Activated T-helper 1 cell treated with anti-CD3 and anti-CD28 coated beads, Interleukin-12 subunit alpha, Interleukin-12 subunit beta, Interleukin-2, Interleukin-4 antibody, amounts not matched to agents 30 ng/mL and 10 ng/mL and 1 ng/mL, durations not matched to agents 14 hours and 24 hours and 36 hours (primary cell): ENCODE measurements around the gene FBXO31. TPM values are rescaled to one million over a fixed set of nuclear protein-coding genes. Genes with fewer than 3 reads are reported as not detected.

ENCODE experiments used
- DNase-seq: peaks from one replicate; pipeline ENCODE4 v3.0.0; 2021; ENCODE audit warnings: low spot score
- H3K27ac Mint-ChIP-seq: one replicate; pipeline ENCODE4 v1.8.0; 2021; ENCODE audit warnings: mild to moderate bottlenecking, mixed read lengths
- H3K27me3 Mint-ChIP-seq: one replicate; pipeline ENCODE4 v1.8.0; 2022; ENCODE audit warnings: mild to moderate bottlenecking, moderate library complexity, mixed read lengths; ENCODE audit not compliant: insufficient read depth
- H3K36me3 Mint-ChIP-seq: one replicate; pipeline ENCODE4 v1.8.0; 2021; ENCODE audit warnings: low read depth, mixed read lengths
- H3K4me1 Mint-ChIP-seq: one replicate; pipeline ENCODE4 v1.8.0; 2021; ENCODE audit warnings: low read depth, mixed read lengths
- H3K4me3 Mint-ChIP-seq: one replicate; pipeline ENCODE4 v1.8.0; 2021; ENCODE audit warnings: mild to moderate bottlenecking, moderate library complexity, mixed read lengths
- H3K9me3 Mint-ChIP-seq: one replicate; pipeline ENCODE4 v1.8.0; 2021; ENCODE audit warnings: mixed read lengths
- intact Hi-C: fragments of 100-400 bp; cut with micrococcal nuclease; formaldehyde crosslinking; loops from one replicate; pipeline ENCODE4 v1.15.1; 2024
- total RNA-seq: library from RNA; stranded (reverse); gene quantifications from 2 replicates; pipeline ENCODE4 v1.2.3, GENCODE V29; 2022

Gene FBXO31
- total RNA-seq, 1 donor from 2014 or later = 41.3 TPM

GRCh38 chr16:87304951-87305350 is 78.6 kb downstream of the FBXO31 start:
- peaks cover 34% of the 10 kb centered on the region for H3K4me1 Mint-ChIP-seq
- no peak overlapping the region for H3K4me3 Mint-ChIP-seq
- peaks cover 3% of the 10 kb centered on the region for H3K9me3 Mint-ChIP-seq
- no peaks in the 10 kb centered on the region for H3K27me3 Mint-ChIP-seq
- intact Hi-C loops = loop anchor here (5.0 kb wide), 1 partner anchor 182 kb away; no protein-coding TSS in a partner anchor
- peaks cover 12% of the 10 kb centered on the region for H3K36me3 Mint-ChIP-seq
- H3K27ac Mint-ChIP-seq = peak overlapping the region; percentile 42
- no peak for DNase-seq

- H3K36me3 Mint-ChIP-seq = peaks cover 14% of the 10 kb centered on the region
- intact Hi-C loops = no loop called here
- H3K27ac Mint-ChIP-seq = peak overlapping the region; percentile 84
These were observed 79.5 kb downstream of the FBXO31 start for GRCh38 chr16:87303962-87304521.

GRCh38 chr16:87303431-87303930 is 80.1 kb downstream of the FBXO31 start:
- H3K4me3 Mint-ChIP-seq = peak overlapping the region; percentile 59
- H3K27me3 Mint-ChIP-seq = no peaks in the 10 kb centered on the region
- no peak for DNase-seq
- peaks cover 32% of the 10 kb centered on the region for H3K4me1 Mint-ChIP-seq
- peak overlapping the region; percentile 84 for H3K27ac Mint-ChIP-seq
- peaks cover 9% of the 10 kb centered on the region for H3K36me3 Mint-ChIP-seq
- H3K9me3 Mint-ChIP-seq = no peaks in the 10 kb centered on the region
- intact Hi-C loops = no loop called here

More at GRCh38 chr16:87303962-87304521, 79.5 kb downstream of the FBXO31 start:
- no peak for DNase-seq
- Mint-ChIP-seq H3K4me3 (no peak overlapping the region), H3K9me3 (peaks cover 3% of the 10 kb centered on the region), H3K27me3 (no peaks in the 10 kb centered on the region), H3K4me1 (peaks cover 37% of the 10 kb centered on the region)

- peaks cover 10% of the 10 kb centered on the region for H3K36me3 Mint-ChIP-seq
- peaks cover 24% of the 10 kb centered on the region for H3K4me1 Mint-ChIP-seq
- no peak for DNase-seq
- no peak overlapping the region for H3K27ac Mint-ChIP-seq
- no peak overlapping the region for H3K4me3 Mint-ChIP-seq
- intact Hi-C loops = loop anchor here (1.0 to 2.0 kb wide), 2 partner anchors 56 to 735 kb away; no protein-coding TSS in a partner anchor
- H3K27me3 Mint-ChIP-seq = no peaks in the 10 kb centered on the region
- no peaks in the 10 kb centered on the region for H3K9me3 Mint-ChIP-seq
These were observed 84.6 kb downstream of the FBXO31 start for GRCh38 chr16:87298857-87299465.

- peaks cover 15% of the 10 kb centered on the region for H3K4me1 Mint-ChIP-seq
- no peak overlapping the region for H3K4me3 Mint-ChIP-seq
- no peaks in the 10 kb centered on the region for H3K27me3 Mint-ChIP-seq
- peaks cover 7% of the 10 kb centered on the region for H3K36me3 Mint-ChIP-seq
- no peak overlapping the region for H3K27ac Mint-ChIP-seq
- DNase-seq = no peak
- intact Hi-C loops = loop anchor here (1.0 to 2.0 kb wide), 2 partner anchors 55 to 734 kb away; no protein-coding TSS in a partner anchor
- no peaks in the 10 kb centered on the region for H3K9me3 Mint-ChIP-seq
These were observed 85.5 kb downstream of the FBXO31 start for GRCh38 chr16:87297918-87298631.

GRCh38 chr16:87297407-87297806 is 86.2 kb downstream of the FBXO31 start:
- H3K4me1 Mint-ChIP-seq = peaks cover 10% of the 10 kb centered on the region
- no peak for DNase-seq
- peaks cover 8% of the 10 kb centered on the region for H3K36me3 Mint-ChIP-seq
- no peak overlapping the region for H3K4me3 Mint-ChIP-seq
- H3K9me3 Mint-ChIP-seq = peaks cover 3% of the 10 kb centered on the region
- no peaks in the 10 kb centered on the region for H3K27me3 Mint-ChIP-seq
- intact Hi-C loops = no loop called here
- H3K27ac Mint-ChIP-seq = no peak overlapping the region

- peaks cover 10% of the 10 kb centered on the region for H3K36me3 Mint-ChIP-seq
- H3K4me1 Mint-ChIP-seq = peaks cover 10% of the 10 kb centered on the region
- no peaks in the 10 kb centered on the region for H3K27me3 Mint-ChIP-seq
- no peak overlapping the region for H3K27ac Mint-ChIP-seq
- DNase-seq = no peak
- intact Hi-C loops = no loop called here
- H3K9me3 Mint-ChIP-seq = peaks cover 13% of the 10 kb centered on the region
- H3K4me3 Mint-ChIP-seq = no peak overlapping the region
These were observed 87.7 kb downstream of the FBXO31 start for GRCh38 chr16:87295661-87296531.

GRCh38 chr16:87295259-87295658 is 88.3 kb downstream of the FBXO31 start:
- Mint-ChIP-seq H3K27me3 (no peaks in the 10 kb centered on the region), H3K27ac (no peak overlapping the region), H3K4me3 (no peak overlapping the region), H3K4me1 (peaks cover 10% of the 10 kb centered on the region), H3K36me3 (peaks cover 10% of the 10 kb centered on the region), H3K9me3 (peaks cover 13% of the 10 kb centered on the region)
- intact Hi-C loops = no loop called here
- DNase-seq = no peak

GRCh38 chr16:87293990-87294389 is 89.6 kb downstream of the FBXO31 start:
- DNase-seq = no peak
- H3K4me3 Mint-ChIP-seq = no peak overlapping the region
- peaks cover 9% of the 10 kb centered on the region for H3K36me3 Mint-ChIP-seq
- H3K9me3 Mint-ChIP-seq = peaks cover 13% of the 10 kb centered on the region
- H3K4me1 Mint-ChIP-seq = peaks cover 6% of the 10 kb centered on the region
- intact Hi-C loops = no loop called here
- H3K27me3 Mint-ChIP-seq = no peaks in the 10 kb centered on the region
- no peak overlapping the region for H3K27ac Mint-ChIP-seq

GRCh38 chr16:87291944-87292343 is 91.6 kb downstream of the FBXO31 start:
- Mint-ChIP-seq H3K4me1 (peaks cover 6% of the 10 kb centered on the region), H3K9me3 (peaks cover 13% of the 10 kb centered on the region), H3K4me3 (no peak overlapping the region), H3K27me3 (no peaks in the 10 kb centered on the region), H3K36me3 (peaks cover 11% of the 10 kb centered on the region), H3K27ac (no peak overlapping the region)
- intact Hi-C loops = no loop called here
- DNase-seq = no peak

GRCh38 chr16:87288753-87289362 is 94.7 kb downstream of the FBXO31 start:
- H3K4me1 Mint-ChIP-seq = no peaks in the 10 kb centered on the region
- intact Hi-C loops = no loop called here
- no peaks in the 10 kb centered on the region for H3K27me3 Mint-ChIP-seq

More at GRCh38 chr16:87288753-87289362, 94.7 kb downstream of the FBXO31 start:
- no peak for DNase-seq
- Mint-ChIP-seq H3K9me3 (peaks cover 16% of the 10 kb centered on the region), H3K4me3 (no peak overlapping the region), H3K36me3 (peaks cover 9% of the 10 kb centered on the region), H3K27ac (no peak overlapping the region)
